SK-N-SH treated with all-trans-retinoic acid at 6 μM for 48 hours (cell line): ENCODE data around the gene EPHB2.
A peak's percentile ranks its signal among the peaks of the same experiment; 100 is the strongest.

Experiments used
- ATAC-seq: fragments of 200-7000 bp; cut with Tn5 transposase; 3 replicates; pipeline ENCODE4 v1.9.1; 2020; ENCODE audit warnings: mild to moderate bottlenecking, moderate library complexity
- BACH2 ChIP-seq: fragments of 250-450 bp; sonication (Bioruptor Pico); IDR thresholded peaks from 2 replicates; pipeline ENCODE4 v1.9.0; 2021; ENCODE audit warnings: mild to moderate bottlenecking, borderline replicate concordance
- CSDC2 ChIP-seq: fragments of 250-450 bp; sonication (Bioruptor Pico); IDR thresholded peaks from 2 replicates; pipeline ENCODE4 v1.5.0; 2020; ENCODE audit warnings: mild to moderate bottlenecking, moderate library complexity
- CSRNP3 ChIP-seq: fragments of 250-450 bp; sonication (Bioruptor Pico); IDR thresholded peaks from 2 replicates; pipeline ENCODE4 v1.5.1; 2021; ENCODE audit warnings: mild to moderate bottlenecking, moderate library complexity
- ESRRG ChIP-seq: fragments of 250-450 bp; sonication (Bioruptor Pico); IDR thresholded peaks from 2 replicates; pipeline ENCODE4 v1.6.1; 2021; ENCODE audit warnings: mild to moderate bottlenecking
- GLIS3 ChIP-seq: fragments of 250-450 bp; sonication (Bioruptor Pico); IDR thresholded peaks from 2 replicates; pipeline ENCODE4 v1.5.0; 2020; ENCODE audit warnings: mild to moderate bottlenecking, moderate library complexity
- ISL1 ChIP-seq: fragments of 250-450 bp; sonication (Bioruptor Pico); IDR thresholded peaks from 2 replicates; pipeline ENCODE4 v2.1.2; 2022; ENCODE audit warnings: mild to moderate bottlenecking, moderate library complexity
- OSR1 ChIP-seq: fragments of 250-450 bp; sonication (Bioruptor Pico); IDR thresholded peaks from 2 replicates; pipeline ENCODE4 v1.8.0; 2022; ENCODE audit warnings: moderate library complexity, mild to moderate bottlenecking, inconsistent platforms
- PATZ1 ChIP-seq: fragments of 250-450 bp; sonication (Bioruptor Pico); IDR thresholded peaks from 2 replicates; pipeline ENCODE4 v1.8.0; 2020; ENCODE audit warnings: mild to moderate bottlenecking, moderate library complexity, borderline replicate concordance
- POU6F1 ChIP-seq: fragments of 250-450 bp; sonication (Bioruptor Pico); IDR thresholded peaks from 2 replicates; pipeline ENCODE4 v1.8.0; 2021; ENCODE audit warnings: low read depth, mild to moderate bottlenecking, moderate library complexity, borderline replicate concordance
- PPARA ChIP-seq: fragments of 250-450 bp; sonication (Bioruptor Pico); IDR thresholded peaks from 2 replicates; pipeline ENCODE4 v1.5.0; 2020; ENCODE audit warnings: mild to moderate bottlenecking, borderline replicate concordance
- RARB ChIP-seq: fragments of 250-450 bp; sonication (Bioruptor Pico); IDR thresholded peaks from 2 replicates; pipeline ENCODE4 v1.8.0; 2021; ENCODE audit warnings: mild to moderate bottlenecking, moderate library complexity
- SNAI2 ChIP-seq: fragments of 250-450 bp; sonication (Bioruptor Pico); IDR thresholded peaks from 2 replicates; pipeline ENCODE4 v1.5.0; 2020; ENCODE audit warnings: mild to moderate bottlenecking, moderate library complexity
- TCF4 ChIP-seq: fragments of 250-450 bp; sonication (Bioruptor Pico); IDR thresholded peaks from 2 replicates; pipeline ENCODE4 v1.8.0; 2021; ENCODE audit warnings: mild to moderate bottlenecking, moderate library complexity, borderline replicate concordance
- TOX ChIP-seq: fragments of 250-450 bp; sonication (Bioruptor Pico); IDR thresholded peaks from 2 replicates; pipeline ENCODE4 v1.8.0; 2021; ENCODE audit warnings: mild to moderate bottlenecking, moderate library complexity, borderline replicate concordance
- TSHZ2 ChIP-seq: fragments of 250-450 bp; sonication (Bioruptor Pico); IDR thresholded peaks from 2 replicates; pipeline ENCODE4 v1.5.0; 2020; ENCODE audit warnings: mild to moderate bottlenecking, moderate library complexity
- ZC3H10 ChIP-seq: fragments of 250-450 bp; sonication (Bioruptor Pico); IDR thresholded peaks from 2 replicates; pipeline ENCODE4 v1.5.1; 2021; ENCODE audit warnings: mild to moderate bottlenecking, moderate library complexity
- ZFP3 ChIP-seq: fragments of 250-450 bp; sonication (Bioruptor Pico); IDR thresholded peaks from 2 replicates; pipeline ENCODE4 v1.5.0; 2020; ENCODE audit warnings: mild to moderate bottlenecking, moderate library complexity
- ZFP30 ChIP-seq: fragments of 450-650 bp; formaldehyde crosslinking; IDR thresholded peaks from 2 replicates; pipeline ENCODE4 v1.5.0; 2022; ENCODE audit warnings: mild to moderate bottlenecking, moderate library complexity
- ZNF565 ChIP-seq: fragments of 450-650 bp; formaldehyde crosslinking; conservative IDR thresholded peaks from 2 replicates; pipeline ENCODE4 v1.5.0; 2020; ENCODE audit warnings: low read depth, mild to moderate bottlenecking, moderate library complexity
- ZNF70 ChIP-seq: fragments of 450-650 bp; formaldehyde crosslinking; IDR thresholded peaks from 2 replicates; pipeline ENCODE4 v1.5.0; 2020; ENCODE audit warnings: mild to moderate bottlenecking, moderate library complexity

EPHB2 gene

GRCh38 chr1:22787636-22788035, 77.0 kb downstream of the EPHB2 start:
- TF ChIP-seq ZFP30 (CRISPR knock-in tag) (no peak), TSHZ2 (CRISPR knock-in tag) (no peak), ZC3H10 (no peak), ISL1 (CRISPR knock-in tag) (no peak), CSDC2 (CRISPR knock-in tag) (no peak), SNAI2 (no peak), RARB (CRISPR knock-in tag) (no peak), POU6F1 (CRISPR knock-in tag) (no peak), CSRNP3 (CRISPR knock-in tag) (no peak), BACH2 (no peak), ZNF70 (CRISPR knock-in tag) (no peak), ZFP3 (CRISPR knock-in tag) (no peak), PPARA (CRISPR knock-in tag) (no peak), TOX (CRISPR knock-in tag) (no peak), TCF4 (no peak), GLIS3 (CRISPR knock-in tag) (no peak), OSR1 (CRISPR knock-in tag) (no peak), PATZ1 (no peak)
- TF ChIP-seq, all 23 proteins: peak for 0
- no peak for ATAC-seq

GRCh38 chr1:22788254-22788661, 77.6 kb downstream of the EPHB2 start:
- TF ChIP-seq TCF4 = peak; percentile 84; the same call in 1 of the 2 replicates
- no peak for TF ChIP-seq ESRRG (CRISPR knock-in tag)
- peak; percentile 51; the same call in 1 of the 2 replicates for TF ChIP-seq TSHZ2 (CRISPR knock-in tag)
- peak; percentile 30; the same call in 1 of the 3 replicates for ATAC-seq

- no peak for TF ChIP-seq TCF4
- TF ChIP-seq RARB (CRISPR knock-in tag) = no peak
- no peak for TF ChIP-seq ZFP3 (CRISPR knock-in tag)
- TF ChIP-seq ZNF565 (CRISPR knock-in tag) = no peak
- no peak for TF ChIP-seq TOX (CRISPR knock-in tag)
- no peak for TF ChIP-seq ZNF70 (CRISPR knock-in tag)
- no peak for TF ChIP-seq ESRRG (CRISPR knock-in tag)
- no peak for TF ChIP-seq GLIS3 (CRISPR knock-in tag)
- no peak for TF ChIP-seq CSRNP3 (CRISPR knock-in tag)
- no peak for TF ChIP-seq ISL1 (CRISPR knock-in tag)
- no peak for TF ChIP-seq CSDC2 (CRISPR knock-in tag)
- TF ChIP-seq, all 23 proteins: peak for 0
- 0 out of 3 replicates have a peak, but pooled peaks have one; percentile 36 for ATAC-seq
These were observed 78.8 kb downstream of the EPHB2 start for GRCh38 chr1:22789356-22789994.
